GM12878 (cell line): Measurements from ENCODE around the gene IGLON5. TPM values are rescaled to one million over a fixed set of nuclear protein-coding genes. Genes with fewer than 3 reads are reported as not detected.

Experiments
- ATAC-seq: fragments of 200-7000 bp; cut with Tn5 transposase; 3 replicates; pipeline ENCODE4 v1.9.1; 2020; ENCODE audit warnings: mild to moderate bottlenecking, moderate library complexity
- BruUV-seq: library from RNA; stranded (reverse); fragments of 400-500 nt; replicated peaks from 2 replicates; lab custom pipeline; 2021; lab: Mats Ljungman, UMichigan
- CTCF ChIA-PET: fragments of 300-600 bp; sonication (Branson Sonifier 250); formaldehyde crosslinking; extraction: SDS; loops from one replicate; lab custom pipeline; 2021; ENCODE audit warnings: inconsistent platforms; lab: Yijun Ruan, JAX
- POLR2A ChIA-PET: fragments of 350-600 bp; formaldehyde crosslinking; extraction: SDS; loops from one replicate; lab custom pipeline; 2021; ENCODE audit warnings: inconsistent platforms; lab: Charles Lee
- RAD21 ChIA-PET: fragments of 300-600 bp; sonication (Branson Sonifier 250); formaldehyde crosslinking; loops from one replicate; lab custom pipeline; 2023; ENCODE audit warnings: antibody characterized with exemption; ENCODE audit not compliant: unreplicated experiment; lab: Charles Lee
- SMC1A ChIA-PET: fragments of 300-600 bp; sonication (Branson Sonifier 250); formaldehyde crosslinking; loops from one replicate; lab custom pipeline; 2023; ENCODE audit not compliant: unreplicated experiment, uncharacterized antibody; lab: Charles Lee
- DNase-seq: peaks from one replicate; pipeline ENCODE4 v3.0.0-alpha.2; 2011; ENCODE audit warnings: low read depth, low spot score
- FAIRE-seq: peaks from 3 replicates; lab custom pipeline; 2011; peaks lifted over from hg19 to GRCh38; lab: Jason Lieb, UNC
- H2AFZ ChIP-seq: 2 replicates; pipeline ENCODE4 v1.6.0; 2011; ENCODE audit warnings: low read depth, low read length, control low read depth; ENCODE audit not compliant: control insufficient read depth
- H3K27ac ChIP-seq: 2 replicates; pipeline ENCODE4 v1.5.1; 2011; ENCODE audit warnings: control low read depth; ENCODE audit not compliant: control insufficient read depth, insufficient read depth
- H3K27me3 ChIP-seq, 2 experiments: replicated peaks in 1 of 2; 2 replicates each; pipeline versions ENCODE4 v1.6.0 to v1.6.1; 2011; ENCODE audit warnings: low read length in 1 of 2; ENCODE audit not compliant: control insufficient read depth in 2 of 2, insufficient read depth in 2 of 2
- H3K36me3 ChIP-seq, 2 experiments: 2 replicates each; pipeline ENCODE4 v1.5.1; 2011; ENCODE audit warnings: low read length in 1 of 2; ENCODE audit not compliant: control insufficient read depth in 2 of 2, insufficient read depth in 2 of 2
- H3K4me1 ChIP-seq: 2 replicates; pipeline ENCODE4 v1.6.1; 2011; ENCODE audit warnings: mild to moderate bottlenecking, low read length, moderate library complexity, mixed read lengths; ENCODE audit not compliant: control insufficient read depth, insufficient read depth
- H3K4me2 ChIP-seq: 2 replicates; pipeline ENCODE4 v1.6.0; 2011; ENCODE audit warnings: control low read depth; ENCODE audit not compliant: control insufficient read depth, insufficient read depth
- H3K4me3 ChIP-seq: fragments of 200-600 bp; sonication (generic); 2 replicates; pipeline ENCODE4 v1.5.1; 2016
- H3K79me2 ChIP-seq: 2 replicates; pipeline ENCODE4 v1.6.0; 2011; ENCODE audit warnings: low read length; ENCODE audit not compliant: control insufficient read depth, insufficient read depth
- H3K9ac ChIP-seq: 2 replicates; pipeline ENCODE4 v1.8.0; 2011; ENCODE audit warnings: low read length, control low read depth, mixed read lengths; ENCODE audit not compliant: control insufficient read depth, insufficient read depth
- H3K9me3 ChIP-seq: replicated peaks from 3 replicates; pipeline ENCODE4 v1.5.1; 2011; ENCODE audit warnings: mild to moderate bottlenecking, low read length; ENCODE audit not compliant: control insufficient read depth, insufficient read depth
- H4K20me1 ChIP-seq: 2 replicates; pipeline ENCODE4 v1.6.0; 2011; ENCODE audit not compliant: control insufficient read depth, insufficient read depth
- NR2C1 ChIP-seq: fragments of 450-650 bp; IDR thresholded peaks from 2 replicates; pipeline ENCODE4 v1.6.1; 2017; ENCODE audit warnings: antibody characterized with exemption, mild to moderate bottlenecking, moderate library complexity
- TCF12 ChIP-seq: IDR thresholded peaks from 2 replicates; pipeline ENCODE4 v1.6.1; 2011; ENCODE audit warnings: low read depth, mild to moderate bottlenecking, low read length
- WGBS: methylation state at CpG from one replicate; pipeline ENCODE4 v1.1.6; 2016; ENCODE audit warnings: low lambda C conversion rate; ENCODE audit not compliant: insufficient replicate concordance, insufficient coverage; ENCODE audit errors: missing lambda C conversion rate; 5-methylcytosine and 5-hydroxymethylcytosine counted together
- in situ Hi-C: fragments of 300-500 bp; cut with MboI; formaldehyde crosslinking; loops from 9 replicates; pipeline ENCODE4 v1.14.3; 2018; ENCODE audit warnings: mixed read lengths
- intact Hi-C: fragments of 100-400 bp; cut with micrococcal nuclease; formaldehyde crosslinking; loops from one replicate; pipeline ENCODE4 v1.14.2; 2022; ENCODE audit not compliant: unreplicated experiment
- polyA plus RNA-seq, 11 experiments: library from polyadenylated mRNA; depleted of rRNA in 4 of 11; unstranded in 6 of 11; stranded (reverse) in 5 of 11; fragments of >200 nt; fragmentation: Nextera tagmentation in 4 of 11; fragmentation: Illumina TruSeq in 1 of 11; extraction: Ambion mirVana in 4 of 11; extraction: Trizol in 1 of 11; gene quantifications; 1 replicate in 1 of 11; 2 replicates in 10 of 11; pipeline versions ENCODE4 v1.2.1 to v1.2.3, GENCODE V29; 2011 to 2016; ENCODE audit warnings: inconsistent platforms in 2 of 11, missing spikeins in 2 of 11, low read depth in 1 of 11
- total RNA-seq, 4 experiments: library from RNA; depleted of rRNA in 3 of 4; stranded (reverse); fragments of >200 nt in 3 of 4; fragmentation: Illumina TruSeq in 1 of 4; extraction: Trizol in 1 of 4; gene quantifications; 2 replicates each; pipeline versions ENCODE4 v1.2.1 to v1.2.3, GENCODE V29; 2013 to 2021

The IGLON5 gene
- total and polyA plus RNA-seq, 10 of the 15 experiments (the other 5 are each of a cell fraction or from before 2014, with no cell fraction given), result not detected

- RAD21 ChIA-PET, result no interaction called here
- no peak for DNase-seq
- no peak overlapping the region for H3K4me3 ChIP-seq
- H3K27me3 ChIP-seq, result no peaks in the 10 kb centered on the region
- in situ Hi-C loops, result loop anchor here (25.0 kb wide), 1 partner anchor 1157 kb away; the partner anchor contains the start of gene ZNF808
- CTCF ChIA-PET, result interaction anchor here (0.6 kb wide), 1 partner anchor 8 kb away, joined by 3 read pairs; no protein-coding TSS in a partner anchor
- TF ChIP-seq NR2C1 (no peak), TCF12 (no peak)
- TF ChIP-seq, all 136 proteins: peak for 0
- H4K20me1 ChIP-seq, result no peaks in the 10 kb centered on the region
- ATAC-seq, result no peak
- H3K9ac ChIP-seq, result no peak overlapping the region
- H3K36me3 ChIP-seq, result no peaks in the 10 kb centered on the region
- no peak overlapping the region for H2AFZ ChIP-seq
- 84% methylated on average over 9 of the region's 9 CpGs for WGBS
- no TSS peak for BruUV-seq
- peaks cover 5% of the 10 kb centered on the region for H3K4me1 ChIP-seq
- H3K4me2 ChIP-seq, result no peak overlapping the region
- no peak overlapping the region for H3K27ac ChIP-seq
- H3K9me3 ChIP-seq, result no peaks in the 10 kb centered on the region
- no peaks in the 10 kb centered on the region for H3K79me2 ChIP-seq
- ChIA-PET POLR2A (no interaction called here), SMC1A (no interaction called here)
- intact Hi-C loops, result no loop called here
- no peak for FAIRE-seq
Measured at GRCh38 chr19:51380379-51380778, 68.9 kb downstream of the IGLON5 start.

Other genes with a start within 250 kb of the IGLON5 start
Only the 7 nearest of the 18 such genes appear.
- not detected in 2 replicates for gene SIGLECL1, start 60.6 kb upstream of the IGLON5 start, total RNA-seq (2014; rRNA removed)
- not detected in 2 replicates for gene SIGLECL1, start 60.6 kb upstream of the IGLON5 start, total RNA-seq (2014; rRNA removed; fragmentation: Illumina TruSeq; extraction: Trizol)
- not detected in 2 replicates for gene SIGLECL1, start 60.6 kb upstream of the IGLON5 start, total RNA-seq (2021)
- gene SIGLECL1, start 60.6 kb upstream of the IGLON5 start, polyA plus RNA-seq (2011; rRNA removed), result not detected in 2 replicates
- gene SIGLECL1, start 60.6 kb upstream of the IGLON5 start, polyA plus RNA-seq (2014; fragmentation: Illumina TruSeq; extraction: Trizol), result not detected in 2 replicates
- not detected for gene SIGLECL1, start 60.6 kb upstream of the IGLON5 start, polyA plus RNA-seq (2014; fragmentation: Nextera tagmentation; extraction: Ambion mirVana)
- not detected in 2 replicates for gene SIGLECL1, start 60.6 kb upstream of the IGLON5 start, polyA plus RNA-seq (2014; rRNA removed)
- gene SIGLECL1, start 60.6 kb upstream of the IGLON5 start, polyA plus RNA-seq (2016; fragmentation: Nextera tagmentation; extraction: Ambion mirVana), result not detected
- gene VSIG10L, start 30.5 kb downstream of the IGLON5 start, total RNA-seq (2014; rRNA removed), result 0.16 and 0.23 TPM in 2 replicates
- gene VSIG10L, start 30.5 kb downstream of the IGLON5 start, total RNA-seq (2014; rRNA removed; fragmentation: Illumina TruSeq; extraction: Trizol), result 0.18 and 0.27 TPM in 2 replicates
- gene VSIG10L, start 30.5 kb downstream of the IGLON5 start, total RNA-seq (2021), result 0.64 and 0.77 TPM in 2 replicates
- 0.62 and 0.80 TPM in 2 replicates for gene VSIG10L, start 30.5 kb downstream of the IGLON5 start, polyA plus RNA-seq (2011; rRNA removed)
- gene VSIG10L, start 30.5 kb downstream of the IGLON5 start, polyA plus RNA-seq (2014; fragmentation: Illumina TruSeq; extraction: Trizol), result 0.59 and 0.62 TPM in 2 replicates
- under 1 TPM; 0.09 to 0.11 TPM for gene VSIG10L, start 30.5 kb downstream of the IGLON5 start, polyA plus RNA-seq (2014; fragmentation: Nextera tagmentation; extraction: Ambion mirVana)
- 0.47 and 0.67 TPM in 2 replicates for gene VSIG10L, start 30.5 kb downstream of the IGLON5 start, polyA plus RNA-seq (2014; rRNA removed)
- under 1 TPM; 0.40 to 0.93 TPM for gene VSIG10L, start 30.5 kb downstream of the IGLON5 start, polyA plus RNA-seq (2016; fragmentation: Nextera tagmentation; extraction: Ambion mirVana)
- 75.9 and 82.7 TPM in 2 replicates for gene ETFB, start 54.7 kb downstream of the IGLON5 start, total RNA-seq (2014; rRNA removed)
- gene ETFB, start 54.7 kb downstream of the IGLON5 start, total RNA-seq (2014; rRNA removed; fragmentation: Illumina TruSeq; extraction: Trizol), result 77.3 and 92.8 TPM in 2 replicates
- 129 and 133 TPM in 2 replicates for gene ETFB, start 54.7 kb downstream of the IGLON5 start, total RNA-seq (2021)
- gene ETFB, start 54.7 kb downstream of the IGLON5 start, polyA plus RNA-seq (2011; rRNA removed), result 35.9 and 66.3 TPM in 2 replicates
- gene ETFB, start 54.7 kb downstream of the IGLON5 start, polyA plus RNA-seq (2014; fragmentation: Illumina TruSeq; extraction: Trizol), result 5.2 and 33.4 TPM in 2 replicates
- 10 to 100 TPM; 15.1 to 50.1 TPM for gene ETFB, start 54.7 kb downstream of the IGLON5 start, polyA plus RNA-seq (2014; fragmentation: Nextera tagmentation; extraction: Ambion mirVana)
- 108 and 126 TPM in 2 replicates for gene ETFB, start 54.7 kb downstream of the IGLON5 start, polyA plus RNA-seq (2014; rRNA removed)
- gene ETFB, start 54.7 kb downstream of the IGLON5 start, polyA plus RNA-seq (2016; fragmentation: Nextera tagmentation; extraction: Ambion mirVana), result 100 to 1,000 TPM; 142 to 166 TPM
- 0.38 and 0.62 TPM in 2 replicates for gene CLDND2, start 57.4 kb downstream of the IGLON5 start, total RNA-seq (2014; rRNA removed)
- gene CLDND2, start 57.4 kb downstream of the IGLON5 start, total RNA-seq (2014; rRNA removed; fragmentation: Illumina TruSeq; extraction: Trizol), result 0.28 and 0.45 TPM in 2 replicates
- 0.90 and 3.3 TPM in 2 replicates for gene CLDND2, start 57.4 kb downstream of the IGLON5 start, total RNA-seq (2021)
- gene CLDND2, start 57.4 kb downstream of the IGLON5 start, polyA plus RNA-seq (2011; rRNA removed), result 1.4 and 1.8 TPM in 2 replicates
- gene CLDND2, start 57.4 kb downstream of the IGLON5 start, polyA plus RNA-seq (2014; fragmentation: Illumina TruSeq; extraction: Trizol), result not detected in 2 replicates
- gene CLDND2, start 57.4 kb downstream of the IGLON5 start, polyA plus RNA-seq (2014; fragmentation: Nextera tagmentation; extraction: Ambion mirVana), result 1 to 10 TPM; 1.2 to 3.2 TPM
- gene CLDND2, start 57.4 kb downstream of the IGLON5 start, polyA plus RNA-seq (2014; rRNA removed), result 0.24 and 0.67 TPM in 2 replicates
- gene CLDND2, start 57.4 kb downstream of the IGLON5 start, polyA plus RNA-seq (2016; fragmentation: Nextera tagmentation; extraction: Ambion mirVana), result 1 to 10 TPM; 3.2 to 7.1 TPM
- 16.2 and 17.1 TPM in 2 replicates for gene NKG7, start 61.0 kb downstream of the IGLON5 start, total RNA-seq (2014; rRNA removed)
- gene NKG7, start 61.0 kb downstream of the IGLON5 start, total RNA-seq (2014; rRNA removed; fragmentation: Illumina TruSeq; extraction: Trizol), result 10.0 and 11.3 TPM in 2 replicates
- gene NKG7, start 61.0 kb downstream of the IGLON5 start, total RNA-seq (2021), result 21.0 and 23.1 TPM in 2 replicates
- 5.2 and 14.4 TPM in 2 replicates for gene NKG7, start 61.0 kb downstream of the IGLON5 start, polyA plus RNA-seq (2011; rRNA removed)
- gene NKG7, start 61.0 kb downstream of the IGLON5 start, polyA plus RNA-seq (2014; fragmentation: Illumina TruSeq; extraction: Trizol), result 5.0 and 15.7 TPM in 2 replicates
- gene NKG7, start 61.0 kb downstream of the IGLON5 start, polyA plus RNA-seq (2014; fragmentation: Nextera tagmentation; extraction: Ambion mirVana), result 10 to 100 TPM; 35.1 to 48.7 TPM
- gene NKG7, start 61.0 kb downstream of the IGLON5 start, polyA plus RNA-seq (2014; rRNA removed), result 27.3 and 29.5 TPM in 2 replicates
- gene NKG7, start 61.0 kb downstream of the IGLON5 start, polyA plus RNA-seq (2016; fragmentation: Nextera tagmentation; extraction: Ambion mirVana), result 10 to 100 TPM; 21.5 to 24.7 TPM
- not detected in 2 replicates for gene LIM2, start 76.3 kb downstream of the IGLON5 start, total RNA-seq (2014; rRNA removed)
- not detected in 2 replicates for gene LIM2, start 76.3 kb downstream of the IGLON5 start, total RNA-seq (2014; rRNA removed; fragmentation: Illumina TruSeq; extraction: Trizol)
- gene LIM2, start 76.3 kb downstream of the IGLON5 start, total RNA-seq (2021), result not detected in 2 replicates
- gene LIM2, start 76.3 kb downstream of the IGLON5 start, polyA plus RNA-seq (2011; rRNA removed), result not detected in 2 replicates
- not detected in 2 replicates for gene LIM2, start 76.3 kb downstream of the IGLON5 start, polyA plus RNA-seq (2014; fragmentation: Illumina TruSeq; extraction: Trizol)
- not detected for gene LIM2, start 76.3 kb downstream of the IGLON5 start, polyA plus RNA-seq (2014; fragmentation: Nextera tagmentation; extraction: Ambion mirVana)
- gene LIM2, start 76.3 kb downstream of the IGLON5 start, polyA plus RNA-seq (2014; rRNA removed), result not detected in 2 replicates
- gene LIM2, start 76.3 kb downstream of the IGLON5 start, polyA plus RNA-seq (2016; fragmentation: Nextera tagmentation; extraction: Ambion mirVana), result not detected
- 0.11 TPM in 1 of 2 replicates, not detected in the other for gene C19orf84, start 78.9 kb downstream of the IGLON5 start, total RNA-seq (2014; rRNA removed)
- gene C19orf84, start 78.9 kb downstream of the IGLON5 start, total RNA-seq (2014; rRNA removed; fragmentation: Illumina TruSeq; extraction: Trizol), result not detected in 2 replicates
- 0.21 and 0.29 TPM in 2 replicates for gene C19orf84, start 78.9 kb downstream of the IGLON5 start, total RNA-seq (2021)
- gene C19orf84, start 78.9 kb downstream of the IGLON5 start, polyA plus RNA-seq (2011; rRNA removed), result 0.08 TPM in 1 of 2 replicates, not detected in the other
- gene C19orf84, start 78.9 kb downstream of the IGLON5 start, polyA plus RNA-seq (2014; fragmentation: Illumina TruSeq; extraction: Trizol), result 0.10 and 0.46 TPM in 2 replicates
- gene C19orf84, start 78.9 kb downstream of the IGLON5 start, polyA plus RNA-seq (2014; fragmentation: Nextera tagmentation; extraction: Ambion mirVana), result not detected
- gene C19orf84, start 78.9 kb downstream of the IGLON5 start, polyA plus RNA-seq (2014; rRNA removed), result 0.15 TPM in 1 of 2 replicates, not detected in the other
- under 1 TPM; 0.09 to 0.35 TPM for gene C19orf84, start 78.9 kb downstream of the IGLON5 start, polyA plus RNA-seq (2016; fragmentation: Nextera tagmentation; extraction: Ambion mirVana)